ENCODE measurements around the gene BCAS4.

DNA sequence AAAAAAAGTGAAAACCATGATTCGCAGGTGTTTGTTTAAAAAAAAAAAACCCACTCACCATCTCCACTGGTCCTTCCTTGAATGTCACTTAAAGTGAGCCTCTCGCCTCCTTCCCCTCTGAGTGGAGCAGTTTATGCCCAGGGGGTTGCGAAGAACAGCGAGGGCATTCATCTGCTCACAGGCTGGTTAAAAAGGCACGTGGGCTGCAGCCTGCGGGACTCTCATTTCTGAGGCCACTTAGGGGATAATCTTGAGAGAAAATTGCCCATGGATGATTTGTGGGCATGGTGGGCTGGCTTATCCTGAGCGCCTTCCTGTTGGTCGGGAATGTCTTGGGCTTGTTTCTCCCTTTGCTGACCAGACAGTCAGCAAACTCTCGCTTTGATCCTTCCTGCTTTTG is 18.9 kb downstream of the BCAS4 start:
- TF ChIP-seq CTCF (IDR thresholded peaks at IDR 0.05; ENCODE audit: low read depth, low read length) = no peak
- TF ChIP-seq EZH2phosphoT487 (IDR thresholded peaks at IDR 0.05; ENCODE audit: low read depth) = no peak

Measured in OCI-LY3 (cell line).